Activated naive CD8-positive, alpha-beta T cell treated with anti-CD3 and anti-CD28 coated beads, Interleukin-2, amount 10 ng/mL, durations not matched to agents 7 days and 5 days (primary cell): ENCODE results near the gene ABCA2. TPM values are rescaled to one million over a fixed set of nuclear protein-coding genes. Genes with fewer than 3 reads are reported as not detected.

Experiments
- ATAC-seq: fragments of 150-1000 bp; cut with Tn5 transposase; one replicate; pipeline ENCODE4 v1.10.0; 2021; ENCODE audit warnings: low read depth, moderate library complexity
- POLR2A ChIA-PET: fragments of 350-600 bp; sonication (Branson Sonifier 250); formaldehyde crosslinking; loops from one replicate; lab custom pipeline; 2021; ENCODE audit warnings: antibody characterized with exemption; lab: Charles Lee
- DNase-seq: peaks from one replicate; pipeline ENCODE4 v3.0.0; 2021
- H3K27ac Mint-ChIP-seq: one replicate; pipeline ENCODE4 v1.8.0; 2022; ENCODE audit warnings: mild to moderate bottlenecking, mixed read lengths
- H3K27me3 Mint-ChIP-seq: one replicate; pipeline ENCODE4 v1.8.0; 2022; ENCODE audit warnings: mild to moderate bottlenecking, moderate library complexity, mixed read lengths
- H3K36me3 Mint-ChIP-seq: one replicate; pipeline ENCODE4 v1.8.0; 2021; ENCODE audit warnings: mild to moderate bottlenecking, mixed read lengths
- H3K4me1 Mint-ChIP-seq: one replicate; pipeline ENCODE4 v1.8.0; 2021; ENCODE audit warnings: mixed read lengths
- H3K4me3 Mint-ChIP-seq: one replicate; pipeline ENCODE4 v1.8.0; 2022; ENCODE audit warnings: mild to moderate bottlenecking, moderate library complexity, mixed read lengths
- H3K9me3 Mint-ChIP-seq: one replicate; pipeline ENCODE4 v1.8.0; 2021; ENCODE audit warnings: mixed read lengths
- total RNA-seq, 2 experiments: library from RNA; stranded (reverse); gene quantifications; one replicate each; pipeline ENCODE4 v1.2.3, GENCODE V29; 2021

Gene ABCA2
- total RNA-seq, 2 experiments from 2014 or later = 67.1 to 74.5 TPM

GRCh38 chr9:136997371-136997770 lies 30.7 kb downstream of the ABCA2 start:
- POLR2A ChIA-PET = interaction anchor here (1.1 to 1.7 kb wide), 4 partner anchors 29 to 132 kb away, joined by 3 to 5 read pairs (median 4); no protein-coding TSS in a partner anchor
- peaks cover 2% of the 10 kb centered on the region for H3K36me3 Mint-ChIP-seq
- no peaks in the 10 kb centered on the region for H3K9me3 Mint-ChIP-seq
- peaks cover 7% of the 10 kb centered on the region for H3K27me3 Mint-ChIP-seq
- DNase-seq (no peak), ATAC-seq (no peak)
- peaks cover 33% of the 10 kb centered on the region for H3K4me1 Mint-ChIP-seq
- H3K4me3 Mint-ChIP-seq = peak overlapping the region; percentile 70
- H3K27ac Mint-ChIP-seq = peak overlapping the region; percentile 82

- peak; percentile 73 for DNase-seq
- H3K27ac Mint-ChIP-seq = peak within 1 kb of the TSS; percentile 82
- H3K9me3 Mint-ChIP-seq = no peaks in the 10 kb centered on the region
- H3K4me3 Mint-ChIP-seq = peak within 1 kb of the TSS; percentile 64
- peaks cover 2% of the 10 kb centered on the region for H3K36me3 Mint-ChIP-seq
- peak; percentile 10 for ATAC-seq
- POLR2A ChIA-PET = interaction anchor here (0.9 to 1.7 kb wide), 11 partner anchors 18 to 133 kb away, joined by 3 to 10 read pairs (median 3); partner anchors contain the start of genes C8G and MAN1B1
- peaks cover 34% of the 10 kb centered on the region for H3K4me1 Mint-ChIP-seq
- H3K27me3 Mint-ChIP-seq = peaks cover 2% of the 10 kb centered on the region
Observed at GRCh38 chr9:136996361-136997292, 31.4 kb downstream of the ABCA2 start, which contains the start of gene CLIC3. CLIC3 (minus strand) TSS chr9:136996568; CDS start chr9:136996543, 25 bp downstream.

GRCh38 chr9:136995772-136996311 lies 32.2 kb downstream of the ABCA2 start:
- Mint-ChIP-seq H3K9me3 (no peaks in the 10 kb centered on the region), H3K27me3 (peaks cover 4% of the 10 kb centered on the region), H3K4me3 (peak overlapping the region; percentile 64), H3K27ac (peak overlapping the region; percentile 80), H3K36me3 (peaks cover 2% of the 10 kb centered on the region), H3K4me1 (peaks cover 39% of the 10 kb centered on the region)
- DNase-seq (no peak), ATAC-seq (no peak)
- POLR2A ChIA-PET = interaction anchor here (0.5 to 1.7 kb wide), 11 partner anchors 17 to 474 kb away, joined by 3 to 10 read pairs (median 3); partner anchors contain the start of genes C8G and MAN1B1

- POLR2A ChIA-PET = interaction anchor here (0.5 to 1.7 kb wide), 9 partner anchors 17 to 474 kb away, joined by 3 to 10 read pairs (median 3); partner anchors contain the start of gene MAN1B1
- ATAC-seq (no peak), DNase-seq (no peak)
- Mint-ChIP-seq H3K36me3 (peaks cover 2% of the 10 kb centered on the region), H3K4me1 (peaks cover 36% of the 10 kb centered on the region), H3K4me3 (no peak overlapping the region), H3K27ac (no peak overlapping the region), H3K27me3 (peaks cover 2% of the 10 kb centered on the region), H3K9me3 (no peaks in the 10 kb centered on the region)
Observed at GRCh38 chr9:136995362-136995761, 32.7 kb downstream of the ABCA2 start.

GRCh38 chr9:136994888-136995230 lies 33.2 kb downstream of the ABCA2 start:
- H3K4me1 Mint-ChIP-seq = peaks cover 31% of the 10 kb centered on the region
- DNase-seq = no peak
- H3K27me3 Mint-ChIP-seq = peaks cover 5% of the 10 kb centered on the region
- no peak overlapping the region for H3K27ac Mint-ChIP-seq
- H3K9me3 Mint-ChIP-seq = no peaks in the 10 kb centered on the region
- H3K4me3 Mint-ChIP-seq = no peak overlapping the region
- no peak for ATAC-seq
- POLR2A ChIA-PET = no interaction called here
- peaks cover 2% of the 10 kb centered on the region for H3K36me3 Mint-ChIP-seq

DNA sequence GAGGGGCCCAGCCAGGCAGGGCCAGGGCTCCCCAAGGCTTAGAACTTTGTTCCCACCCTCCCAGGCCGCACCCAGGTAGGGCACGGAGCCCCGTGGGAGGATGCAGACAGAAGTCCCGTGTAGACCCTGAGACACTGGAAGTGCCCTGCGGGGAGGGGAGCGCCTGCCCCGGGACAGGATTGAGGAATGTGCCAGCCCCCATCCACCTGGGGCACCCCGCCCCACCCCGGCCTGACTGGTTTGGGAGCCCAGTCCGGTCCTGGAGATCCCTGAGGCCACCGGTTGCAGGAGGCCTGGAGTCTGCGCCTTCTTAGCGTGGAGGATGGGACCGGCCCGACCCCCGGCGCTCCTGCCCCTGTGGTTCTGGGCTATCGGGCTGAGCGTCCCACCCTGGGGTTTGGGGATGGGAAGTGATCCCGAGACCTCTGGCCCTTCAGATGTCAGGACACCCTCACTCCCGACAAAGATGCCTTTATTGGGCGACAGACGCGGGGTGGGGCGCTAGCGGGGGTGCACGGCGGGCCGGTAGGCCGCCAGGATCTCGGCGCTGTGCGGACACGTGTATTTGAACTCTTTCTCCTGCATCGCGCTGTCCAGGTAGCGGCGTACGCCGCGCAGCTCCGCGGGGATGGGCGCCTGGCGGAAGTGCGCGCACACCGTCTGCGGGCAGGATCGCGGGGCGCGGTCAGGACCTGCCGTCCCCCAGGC lies 33.7 kb downstream of the ABCA2 start:
- Mint-ChIP-seq H3K27me3 (peaks cover 10% of the 10 kb centered on the region), H3K4me1 (peaks cover 29% of the 10 kb centered on the region), H3K4me3 (no peak overlapping the region), H3K27ac (no peak overlapping the region), H3K36me3 (peaks cover 2% of the 10 kb centered on the region), H3K9me3 (no peaks in the 10 kb centered on the region)
- ATAC-seq (no peak), DNase-seq (no peak)
- POLR2A ChIA-PET = interaction anchor here (1.1 to 1.5 kb wide), 2 partner anchors 32 to 40 kb away, joined by 4 read pairs; no protein-coding TSS in a partner anchor

- DNase-seq (no peak), ATAC-seq (peak; percentile 1)
- Mint-ChIP-seq H3K36me3 (peaks cover 2% of the 10 kb centered on the region), H3K9me3 (no peaks in the 10 kb centered on the region), H3K4me3 (peak overlapping the region; percentile 85), H3K27me3 (peaks cover 15% of the 10 kb centered on the region), H3K4me1 (peaks cover 21% of the 10 kb centered on the region), H3K27ac (peak overlapping the region; percentile 82)
- POLR2A ChIA-PET = interaction anchor here (0.7 to 2.2 kb wide), 18 partner anchors 7 to 248 kb away, joined by 3 to 19 read pairs (median 6); partner anchors contain the start of genes FBXW5, LCNL1, MAN1B1 and PTGDS
Observed at GRCh38 chr9:136992819-136993369, 35.1 kb downstream of the ABCA2 start.

DNA sequence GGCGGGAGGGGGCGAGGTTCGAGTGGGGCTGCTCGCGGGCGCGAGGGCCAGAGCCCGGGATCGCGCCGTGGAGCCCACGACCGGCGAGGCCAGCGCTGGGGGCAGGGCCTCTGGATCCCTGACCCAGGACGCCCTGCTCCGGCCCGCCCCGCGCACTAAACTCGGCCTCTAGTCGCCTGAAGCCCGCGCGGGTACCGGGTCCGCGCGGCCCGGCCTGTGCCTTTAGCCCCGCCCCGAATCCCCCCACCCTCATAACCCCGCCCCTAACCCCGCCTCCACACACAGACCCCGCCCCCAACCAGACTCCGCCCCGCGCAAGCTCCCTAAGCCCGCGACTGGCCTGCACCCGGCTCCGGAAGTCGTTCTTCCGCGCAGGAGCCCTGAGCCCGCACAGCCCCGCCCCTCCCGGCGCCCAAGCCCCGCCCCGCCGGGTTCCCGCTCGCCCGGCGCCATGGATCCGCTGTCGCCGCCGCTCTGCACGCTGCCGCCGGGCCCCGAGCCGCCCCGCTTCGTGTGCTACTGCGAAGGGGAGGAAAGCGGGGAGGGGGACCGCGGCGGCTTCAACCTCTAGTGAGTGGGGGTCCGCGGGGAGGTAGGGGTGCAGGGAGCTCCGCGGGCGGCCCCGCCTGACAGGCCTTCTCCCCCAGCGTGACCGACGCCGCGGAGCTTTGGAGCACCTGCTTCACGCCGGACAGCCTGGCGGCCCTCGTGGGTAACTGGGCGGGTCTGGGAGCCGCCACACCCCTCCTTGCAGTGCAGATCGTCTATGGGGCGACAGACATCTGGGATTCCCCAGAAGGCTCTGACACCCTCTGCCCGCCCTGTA lies 35.8 kb downstream of the ABCA2 start, which contains the start of gene PAXX:
PAXX (plus strand) TSS at position 430 of the 826 bp plus-strand sequence; CDS start at position 452, 22 bp downstream.
- Mint-ChIP-seq H3K27me3 (peaks cover 22% of the 10 kb centered on the region), H3K4me1 (peaks cover 17% of the 10 kb centered on the region), H3K27ac (peak within 1 kb of the TSS; percentile 82), H3K4me3 (peak within 1 kb of the TSS; percentile 85), H3K9me3 (no peaks in the 10 kb centered on the region), H3K36me3 (peaks cover 2% of the 10 kb centered on the region)
- POLR2A ChIA-PET = interaction anchor here (0.7 to 2.2 kb wide), 20 partner anchors 8 to 249 kb away, joined by 3 to 19 read pairs (median 6); partner anchors contain the start of genes AJM1, FBXW5, FUT7 and LCNL1
- ATAC-seq (peak; percentile 81), DNase-seq (peak; percentile 99)

GRCh38 chr9:136990242-136990911 lies 37.7 kb downstream of the ABCA2 start:
- peak overlapping the region; percentile 29 for H3K4me3 Mint-ChIP-seq
- H3K9me3 Mint-ChIP-seq = no peaks in the 10 kb centered on the region
- DNase-seq (no peak), ATAC-seq (no peak)
- H3K36me3 Mint-ChIP-seq = peaks cover 2% of the 10 kb centered on the region
- peaks cover 13% of the 10 kb centered on the region for H3K4me1 Mint-ChIP-seq
- peaks cover 31% of the 10 kb centered on the region for H3K27me3 Mint-ChIP-seq
- POLR2A ChIA-PET = no interaction called here
- H3K27ac Mint-ChIP-seq = no peak overlapping the region

GRCh38 chr9:136988872-136989271 lies 39.2 kb downstream of the ABCA2 start:
- POLR2A ChIA-PET = no interaction called here
- DNase-seq (no peak), ATAC-seq (no peak)
- Mint-ChIP-seq H3K36me3 (peaks cover 2% of the 10 kb centered on the region), H3K27ac (no peak overlapping the region), H3K9me3 (no peaks in the 10 kb centered on the region), H3K27me3 (peaks cover 39% of the 10 kb centered on the region), H3K4me1 (peaks cover 14% of the 10 kb centered on the region), H3K4me3 (no peak overlapping the region)

GRCh38 chr9:136985853-136986252 lies 42.2 kb downstream of the ABCA2 start:
- H3K4me3 Mint-ChIP-seq = no peak overlapping the region
- no peak for ATAC-seq

More at GRCh38 chr9:136985853-136986252, 42.2 kb downstream of the ABCA2 start:
- H3K27ac Mint-ChIP-seq = no peak overlapping the region
- H3K36me3 Mint-ChIP-seq = no peaks in the 10 kb centered on the region
- H3K27me3 Mint-ChIP-seq = peaks cover 42% of the 10 kb centered on the region
- POLR2A ChIA-PET = no interaction called here
- peaks cover 3% of the 10 kb centered on the region for H3K4me1 Mint-ChIP-seq
- DNase-seq = no peak
- H3K9me3 Mint-ChIP-seq = no peaks in the 10 kb centered on the region
